SW 1271 (cell line): Measurements from ENCODE around the gene C1QBP.
"Not testable (repeated sequence)": the region's sequence is repeated elsewhere in the genome, so short reads cannot be mapped to it uniquely, and the experiment has no call there.

Experiments used
- DNase-seq, 2 experiments: peaks; one replicate each; lab custom pipeline; 2025; lab: John Stamatoyannopoulos, UW

The C1QBP gene

GRCh38 chr17:5438716-5439445 is at the start of gene C1QBP:
C1QBP (minus strand) TSS chr17:5439155; CDS start chr17:5439073, 82 bp downstream.
- DNase-seq = peak; percentile 63 to 92

DNA sequence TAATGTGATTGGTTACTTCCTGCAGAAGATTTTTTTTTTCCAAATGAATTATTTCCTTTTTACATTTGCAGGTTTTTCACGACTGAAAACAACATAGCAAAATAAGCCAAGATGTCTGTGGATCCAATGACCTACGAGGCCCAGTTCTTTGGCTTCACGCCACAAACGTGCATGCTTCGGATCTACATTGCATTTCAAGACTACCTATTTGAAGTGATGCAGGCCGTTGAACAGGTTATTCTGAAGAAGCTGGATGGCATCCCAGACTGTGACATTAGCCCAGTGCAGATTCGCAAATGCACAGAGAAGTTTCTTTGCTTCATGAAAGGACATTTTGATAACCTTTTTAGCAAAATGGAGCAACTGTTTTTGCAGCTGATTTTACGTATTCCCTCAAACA is 49.8 kb upstream of the C1QBP start:
- DNase-seq = no peak

DNA sequence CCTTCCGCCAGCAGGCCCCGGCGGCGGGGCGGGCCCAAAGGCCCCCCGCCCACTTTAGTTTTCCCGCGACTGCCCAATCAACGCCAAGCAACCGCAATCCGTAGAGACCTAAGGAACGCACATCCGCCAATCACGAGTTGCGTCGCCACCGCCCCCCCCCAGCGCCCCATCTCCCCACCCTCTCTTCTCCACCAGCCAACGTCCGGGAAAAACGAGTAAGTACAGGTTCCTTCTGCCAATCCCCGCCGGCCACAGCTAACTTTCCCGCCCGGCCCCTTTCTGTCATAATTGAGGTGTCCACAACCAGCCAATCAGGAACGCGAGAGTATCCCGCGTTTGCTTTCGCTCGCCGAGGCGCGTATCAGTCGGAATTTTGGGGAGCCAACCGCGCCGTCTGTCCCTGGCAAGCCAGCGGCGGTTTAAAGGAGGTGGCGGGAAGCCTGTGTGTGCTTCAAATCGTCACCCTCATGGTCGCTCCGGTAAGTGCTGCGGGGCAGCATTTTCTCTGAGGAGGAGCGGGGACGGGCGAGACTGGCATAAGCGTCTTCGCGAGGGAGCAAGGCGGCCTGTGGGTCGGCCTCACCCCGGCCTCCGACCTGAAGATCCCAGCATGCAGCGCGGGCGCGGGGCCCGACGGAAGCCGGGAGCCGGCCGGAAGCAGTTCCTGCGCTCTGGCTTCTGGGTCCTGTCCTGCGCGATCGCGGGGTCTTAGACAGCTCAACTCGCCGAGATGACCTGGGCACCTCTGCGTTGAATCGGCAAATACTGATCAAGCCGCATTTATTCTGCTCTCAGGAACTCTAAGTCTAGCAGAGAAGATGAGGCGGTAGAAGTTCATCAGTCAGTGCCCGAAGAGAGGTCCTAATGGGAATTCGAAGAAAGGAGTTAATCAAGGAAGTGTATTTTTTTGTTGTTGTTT is 47.5 kb upstream of the C1QBP start, which contains the start of gene MIS12:
Gene MIS12, plus strand, starts transcription at position 361 of the 919 bp plus-strand sequence. CDS start 2,297 bp downstream, outside the sequence.
- DNase-seq = peak; percentile 99

GRCh38 chr17:5485270-5486205 is 46.6 kb upstream of the C1QBP start, which contains the start of gene DERL2:
DERL2 (minus strand) TSS chr17:5486178; CDS start chr17:5486161, 17 bp downstream.
- peak in 1 of 2 experiments; percentile 70 for DNase-seq

DNA sequence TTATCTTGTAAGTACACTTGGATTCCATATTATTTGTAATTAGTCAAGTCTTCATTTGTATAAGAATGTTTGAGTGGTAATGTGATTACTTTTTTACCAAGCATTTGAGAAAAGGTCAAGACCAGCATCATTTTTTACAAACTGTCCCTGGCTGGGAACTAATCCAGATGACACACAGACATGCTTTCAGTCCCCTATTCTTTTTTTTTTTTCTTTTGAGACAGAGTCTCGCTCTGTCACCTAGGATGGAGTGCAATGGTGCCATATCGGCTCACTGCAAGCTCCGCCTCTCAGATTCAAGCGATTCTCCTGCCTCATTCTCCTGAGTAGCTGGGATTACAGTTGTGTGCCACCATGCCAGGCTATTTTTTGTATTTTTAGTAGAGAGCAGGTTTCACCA is 42.5 kb upstream of the C1QBP start:
- DNase-seq = no peak

- DNase-seq = no peak
Measured at GRCh38 chr17:5480962-5481361, 42.0 kb upstream of the C1QBP start.

- no peak for DNase-seq
Measured at GRCh38 chr17:5478992-5479391, 40.0 kb upstream of the C1QBP start.

GRCh38 chr17:5473906-5474305 is 35.0 kb upstream of the C1QBP start:
- DNase-seq = no peak

GRCh38 chr17:5472511-5472910 is 33.6 kb upstream of the C1QBP start:
- no peak for DNase-seq

DNA sequence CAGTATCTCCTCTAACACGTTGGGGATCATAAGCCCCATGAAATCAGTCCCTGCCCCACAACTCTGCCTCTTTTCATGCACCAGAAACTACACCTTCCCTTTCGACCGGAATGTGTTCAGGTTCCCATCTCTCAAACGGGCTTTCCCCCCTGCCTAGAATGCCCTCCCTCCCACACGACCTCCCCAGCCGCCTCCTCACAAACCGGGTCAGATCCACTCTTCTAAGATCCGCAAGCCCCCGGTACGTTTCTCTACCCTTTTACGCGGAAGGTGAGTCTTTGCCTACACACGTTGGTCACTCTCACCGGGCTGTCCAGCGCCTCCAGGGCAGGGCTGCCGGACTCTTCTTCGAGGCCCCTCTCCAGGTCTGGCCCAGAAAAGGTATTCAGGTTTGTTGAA is 29.1 kb upstream of the C1QBP start:
- no peak for DNase-seq

GRCh38 chr17:5467416-5467815 is 28.5 kb upstream of the C1QBP start:
- no peak for DNase-seq

DNA sequence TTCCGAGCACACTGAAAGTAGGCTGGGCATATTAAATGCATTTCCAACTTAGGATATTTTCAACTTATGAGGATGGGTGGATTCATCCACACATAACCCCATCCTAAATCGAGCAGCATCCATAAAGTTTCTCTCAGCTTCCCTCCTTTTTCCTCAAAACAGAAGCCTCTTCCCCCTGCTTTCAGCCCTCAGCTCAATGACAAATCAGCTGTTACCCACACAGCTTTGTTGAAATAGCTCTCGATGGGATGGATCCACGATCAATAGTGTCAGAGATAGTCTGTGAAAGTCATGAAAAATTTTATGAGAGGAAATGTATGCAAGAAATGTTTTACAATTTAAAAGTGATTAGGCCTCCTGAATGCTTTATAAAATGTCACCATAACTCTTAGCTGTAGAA is 27.3 kb upstream of the C1QBP start:
- no peak for DNase-seq

DNA sequence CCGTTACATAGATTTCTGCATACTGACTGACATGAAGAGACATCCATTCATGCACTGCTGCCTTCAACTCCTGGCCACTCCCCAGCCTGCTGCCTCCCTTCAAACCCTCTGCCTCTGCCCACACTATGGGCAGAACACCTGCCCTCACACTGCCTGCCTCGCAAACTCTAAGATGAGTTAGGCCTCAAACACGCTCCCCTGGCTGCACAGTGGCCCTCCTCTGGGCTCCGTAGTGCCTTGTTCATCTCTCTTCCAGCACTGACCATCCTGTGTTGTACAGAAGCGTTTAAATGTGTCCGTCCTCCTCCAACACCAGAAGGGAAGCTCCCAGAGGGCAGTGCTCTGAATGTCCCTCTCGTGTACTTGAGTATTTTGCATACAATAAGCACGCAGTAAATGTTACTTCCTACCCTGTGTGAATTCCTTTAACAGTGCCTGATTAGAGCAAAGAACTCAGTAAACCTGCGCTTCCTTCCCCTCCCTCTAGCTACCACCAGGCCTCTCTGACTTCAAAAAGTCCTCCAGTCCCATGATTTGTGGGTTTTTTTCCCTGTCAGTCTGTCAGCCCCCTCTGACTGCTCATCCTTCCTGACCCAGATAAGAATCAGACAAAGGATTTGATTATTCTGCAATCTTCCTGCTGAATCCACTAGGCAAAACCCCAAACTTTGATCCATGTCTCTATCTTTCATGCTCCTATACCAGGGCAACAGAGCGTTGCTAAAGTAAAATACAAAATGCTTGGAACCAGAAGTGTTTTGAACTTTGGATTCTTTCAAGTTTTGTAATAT is 26.0 kb upstream of the C1QBP start:
- DNase-seq = no peak

DNA sequence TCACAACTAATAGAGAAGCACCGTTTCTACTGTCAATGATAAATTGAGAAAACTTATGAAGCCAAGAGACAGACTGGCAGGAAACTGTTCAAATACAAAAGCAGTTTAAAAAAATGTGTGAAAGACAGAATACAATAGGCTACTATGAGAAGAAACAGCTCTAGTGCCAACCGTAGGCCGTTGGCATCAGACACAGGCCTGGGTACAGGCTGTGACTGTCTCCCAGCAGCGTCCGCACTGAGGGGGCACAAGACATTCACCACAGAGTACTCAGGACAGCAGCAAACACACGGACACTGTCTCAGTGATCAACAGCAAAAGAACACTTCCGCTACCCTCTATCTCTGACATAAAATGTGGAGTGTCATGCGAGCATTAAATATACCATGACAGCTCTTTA is 7.8 kb upstream of the C1QBP start:
- no peak for DNase-seq

DNA sequence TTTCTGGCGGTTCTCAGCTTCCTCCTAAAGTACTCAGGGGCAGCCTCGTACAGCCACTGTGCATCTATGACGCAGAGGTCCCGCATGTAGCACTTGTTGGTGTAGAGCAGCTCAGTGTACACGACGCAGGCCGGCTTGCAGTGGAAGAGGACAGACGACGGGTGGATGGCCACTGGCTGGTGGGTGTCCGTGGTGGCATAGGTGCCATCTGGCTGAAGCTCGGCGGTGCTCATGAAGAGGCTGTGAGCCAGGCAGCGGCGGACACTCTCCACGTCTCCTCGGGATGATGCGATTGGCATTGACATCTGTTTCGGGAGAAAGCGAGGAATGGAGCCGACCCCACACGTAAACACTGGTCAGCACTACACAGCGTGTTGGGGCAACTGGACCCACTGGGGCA is 5.3 kb upstream of the C1QBP start:
- DNase-seq = no peak

GRCh38 chr17:5443728-5444127 is 4.8 kb upstream of the C1QBP start:
- DNase-seq = no peak

GRCh38 chr17:5439446-5439764 is 450 bp upstream of the C1QBP start:
- no peak for DNase-seq

DNA sequence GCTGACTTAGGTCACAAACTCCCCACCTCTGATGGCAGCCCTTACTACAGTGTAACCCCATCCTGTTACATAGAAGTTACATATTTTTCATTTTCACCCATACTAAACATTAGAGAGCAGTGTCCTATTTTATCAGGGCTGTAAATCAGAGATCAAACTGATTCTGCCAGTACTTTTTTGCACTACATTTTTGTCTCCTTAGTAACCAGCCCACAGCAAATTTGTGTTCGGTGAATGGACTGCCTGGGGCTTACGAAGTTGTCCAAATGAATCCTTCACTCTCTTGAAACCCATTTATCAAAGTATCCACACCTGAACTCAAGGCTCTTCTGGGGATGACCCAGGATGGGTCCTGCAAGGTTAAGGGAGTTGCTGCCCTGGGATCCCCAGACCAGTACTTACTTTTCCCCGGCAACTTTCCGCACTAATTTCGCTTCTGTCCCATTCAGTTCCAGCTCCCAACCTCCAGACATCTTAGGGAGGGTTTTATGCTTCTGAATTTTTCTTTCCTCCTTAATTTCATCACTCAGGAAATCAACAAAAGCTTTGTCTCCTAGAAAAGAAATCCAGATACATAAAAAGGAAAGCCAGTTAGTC is 1.1 kb downstream of the C1QBP start:
- no peak for DNase-seq

GRCh38 chr17:5435781-5436315 is 3.1 kb downstream of the C1QBP start:
- DNase-seq = not testable (repeated sequence)

DNA sequence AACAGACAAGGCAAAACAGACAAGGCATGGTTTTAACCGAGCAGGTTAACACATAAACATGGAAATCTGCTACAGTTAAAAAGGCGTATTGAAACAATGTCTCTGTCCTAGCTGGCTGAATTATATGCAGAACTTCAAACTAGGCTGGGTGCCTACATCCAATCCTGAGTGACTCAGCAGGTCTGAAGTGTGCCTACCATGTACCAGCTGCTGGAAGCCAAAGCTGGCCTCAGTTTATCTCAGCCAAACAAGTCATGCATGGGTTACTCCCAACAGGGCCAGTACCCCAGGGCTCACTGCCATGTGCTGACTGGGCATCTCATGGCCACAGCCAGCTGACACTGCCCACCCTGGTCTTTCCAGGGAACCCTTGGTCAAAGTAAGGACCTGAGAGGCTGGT is 4.0 kb downstream of the C1QBP start:
- no peak for DNase-seq
